Panc1 (cell line): Measurements from ENCODE around the gene HPS5. TPM values are rescaled to one million over a fixed set of nuclear protein-coding genes. Genes with fewer than 3 reads are reported as not detected.

Experiments used
- ATAC-seq: fragments of 200-7000 bp; cut with Tn5 transposase; 2 replicates; pipeline ENCODE4 v1.9.1; 2020; ENCODE audit warnings: mild to moderate bottlenecking, moderate library complexity
- BruUV-seq: library from RNA; stranded (reverse); fragments of 400-500 nt; replicated peaks from 2 replicates; lab custom pipeline; 2021; lab: Mats Ljungman, UMichigan
- CTCF ChIA-PET: fragments of 300-600 bp; sonication (Branson Sonifier 250); formaldehyde crosslinking; loops from one replicate; lab custom pipeline; 2022; ENCODE audit warnings: antibody characterized with exemption; lab: Charles Lee
- POLR2A ChIA-PET: fragments of 300-600 bp; sonication (Branson Sonifier 250); formaldehyde crosslinking; loops from one replicate; lab custom pipeline; 2022; ENCODE audit warnings: antibody characterized with exemption; lab: Charles Lee
- DNase-seq: peaks from one replicate; pipeline ENCODE4 v3.0.0-alpha.2; 2010; ENCODE audit warnings: low read depth, low spot score
- H3K27ac ChIP-seq: 2 replicates; pipeline ENCODE4 v1.5.1; 2011; ENCODE audit warnings: mild to moderate bottlenecking, low read length, inconsistent platforms
- H3K27me3 ChIP-seq: fragments of 200-500 bp; sonication (Bioruptor generic); 2 replicates; pipeline ENCODE4 v1.6.0; 2014; ENCODE audit warnings: low read length, inconsistent platforms; ENCODE audit not compliant: control insufficient read depth, insufficient read depth
- H3K36me3 ChIP-seq: fragments of 200-500 bp; sonication (Bioruptor generic); 2 replicates; pipeline ENCODE4 v1.5.1; 2014; ENCODE audit warnings: inconsistent platforms, mild to moderate bottlenecking, low read length, moderate library complexity; ENCODE audit not compliant: control insufficient read depth, insufficient read depth
- H3K4me1 ChIP-seq: 2 replicates; pipeline ENCODE4 v1.5.1; 2011; ENCODE audit warnings: inconsistent platforms, mild to moderate bottlenecking, low read length, moderate library complexity; ENCODE audit not compliant: control insufficient read depth, insufficient read depth
- H3K4me3 ChIP-seq, 2 experiments: 2 replicates each; pipeline ENCODE4 v1.5.1; 2011 to 2012; ENCODE audit warnings: low read depth in 2 of 2, low read length in 2 of 2, mild to moderate bottlenecking in 2 of 2, inconsistent platforms in 1 of 2, moderate library complexity in 1 of 2
- H3K9me3 ChIP-seq: fragments of 200-500 bp; sonication (Bioruptor generic); 2 replicates; pipeline ENCODE4 v1.5.1; 2014; ENCODE audit warnings: low read depth, mild to moderate bottlenecking, inconsistent platforms, low read length, moderate library complexity; ENCODE audit not compliant: control insufficient read depth, insufficient read depth
- CTCF ChIP-seq: fragments of 450-650 bp; IDR thresholded peaks from 2 replicates; pipeline ENCODE4 v1.5.1; 2017; ENCODE audit warnings: mild to moderate bottlenecking
- POLR2AphosphoS5 ChIP-seq: IDR thresholded peaks from 2 replicates; pipeline ENCODE4 v1.6.1; 2012; ENCODE audit warnings: mild to moderate bottlenecking, low read depth, low read length, moderate library complexity
- REST ChIP-seq, 2 experiments: IDR thresholded peaks; 2 replicates each; pipeline ENCODE4 v1.6.1; 2011 to 2012; ENCODE audit warnings: low read depth in 2 of 2, control low read depth in 1 of 2, low read length in 1 of 2, mild to moderate bottlenecking in 1 of 2, moderate library complexity in 1 of 2; ENCODE audit not compliant: insufficient read depth in 1 of 2
- SIN3A ChIP-seq: IDR thresholded peaks from 2 replicates; pipeline ENCODE4 v1.6.1; 2012; ENCODE audit warnings: low read depth, mild to moderate bottlenecking, low read length, moderate library complexity, borderline replicate concordance; ENCODE audit not compliant: insufficient read depth
- TCF7L2 ChIP-seq: IDR thresholded peaks from 2 replicates; pipeline ENCODE4 v1.6.1; 2011; ENCODE audit warnings: mild to moderate bottlenecking, low read depth, low read length, inconsistent platforms
- in situ Hi-C: cut with HindIII; loops from 2 replicates; pipeline ENCODE4 v1.10.0; 2016; ENCODE audit warnings: low sequenced_read_pairs, low pct_unique_long_range_greater_than_20kb
- intact Hi-C: fragments of 100-400 bp; cut with micrococcal nuclease; formaldehyde crosslinking; loops from one replicate; pipeline ENCODE4 v1.10.0; 2022; ENCODE audit not compliant: unreplicated experiment
- total RNA-seq: library from RNA; stranded (reverse); gene quantifications from one replicate; pipeline ENCODE4 v1.2.1, GENCODE V29; 2021; ENCODE audit not compliant: unreplicated experiment

HPS5 gene
- total RNA-seq, 1 experiment from 2014 or later = 27.7 TPM

DNA sequence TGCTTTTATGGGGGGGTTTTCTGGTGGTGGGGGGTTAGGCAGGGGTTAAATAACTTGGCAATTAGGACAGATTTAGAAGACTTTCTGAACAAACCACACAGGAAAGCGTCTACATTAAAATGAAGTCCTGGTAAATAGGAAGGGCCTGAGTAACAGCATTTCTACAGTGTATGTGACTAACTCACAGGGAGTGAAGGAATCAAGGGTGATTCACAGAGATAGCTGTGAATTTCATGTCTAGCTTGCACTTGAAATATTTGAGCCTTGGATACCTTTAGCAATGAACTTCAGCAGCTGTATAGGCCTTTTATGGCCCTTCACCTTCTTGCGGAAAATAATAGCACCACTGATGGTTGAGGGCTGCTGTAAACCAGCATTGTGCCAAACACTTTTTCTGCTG lies 46.3 kb upstream of the HPS5 start:
- ATAC-seq = 0 out of 2 replicates have a peak, but pooled peaks have one; percentile 47
- in situ Hi-C loops = no loop called here

DNA sequence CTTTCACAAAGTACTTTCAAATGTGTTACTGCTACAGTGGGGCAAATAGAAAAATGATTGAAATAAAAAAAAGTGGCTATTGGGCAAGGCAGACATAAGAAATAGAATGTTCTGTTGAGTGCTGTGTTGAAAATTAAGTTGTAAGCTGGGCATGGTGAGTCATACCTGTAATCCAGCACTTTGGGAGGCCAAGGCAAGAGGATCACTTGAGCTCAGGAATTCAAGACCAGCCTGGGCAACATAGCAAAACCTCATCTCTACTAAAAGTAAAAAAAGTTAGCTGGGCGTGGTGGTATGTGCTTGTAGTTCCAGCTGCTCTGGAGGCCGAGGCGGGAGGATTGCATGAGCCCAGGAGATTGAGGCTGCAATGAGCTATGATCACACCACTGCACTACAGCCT lies 45.5 kb upstream of the HPS5 start:
- Histone ChIP-seq H3K27ac (no peak overlapping the region), H3K9me3 (no peaks in the 10 kb centered on the region), H3K27me3 (no peaks in the 10 kb centered on the region), H3K36me3 (peaks cover 22% of the 10 kb centered on the region; the same call in 1 of the 2 replicates), H3K4me3 (no peak overlapping the region), H3K4me1 (no peaks in the 10 kb centered on the region)
- in situ Hi-C loops = no loop called here
- ATAC-seq (no peak), DNase-seq (no peak)
- BruUV-seq = no TSS peak
- intact Hi-C loops = no loop called here
- TF ChIP-seq POLR2AphosphoS5 (no peak), REST (IDR thresholded peaks at IDR 0.05; ENCODE audit: insufficient read depth in 1 of 2, low read depth in 2 of 2, low read length in 1 of 2) (no peak), CTCF (no peak), SIN3A (no peak), TCF7L2 (no peak)
- POLR2A ChIA-PET = no interaction called here
- CTCF ChIA-PET = no interaction called here

More for the DNA sequence above, 46.3 kb upstream of the HPS5 start:
- H3K27ac ChIP-seq = no peak overlapping the region
- H3K4me3 ChIP-seq = no peak overlapping the region
- POLR2A ChIA-PET = interaction anchor here (0.5 kb wide), 1 partner anchor 32 kb away, joined by 4 read pairs; no protein-coding TSS in a partner anchor
- CTCF ChIA-PET = no interaction called here
- no peaks in the 10 kb centered on the region for H3K9me3 ChIP-seq
- intact Hi-C loops = no loop called here
- no TSS peak for BruUV-seq
- no peak for DNase-seq
- no peaks in the 10 kb centered on the region for H3K4me1 ChIP-seq
- TF ChIP-seq POLR2AphosphoS5 (no peak), REST (IDR thresholded peaks at IDR 0.05; ENCODE audit: insufficient read depth in 1 of 2, low read depth in 2 of 2, low read length in 1 of 2) (no peak), TCF7L2 (no peak), CTCF (no peak), SIN3A (no peak)
- H3K36me3 ChIP-seq = peaks cover 19% of the 10 kb centered on the region; the same call in 1 of the 2 replicates
- no peaks in the 10 kb centered on the region for H3K27me3 ChIP-seq
